IMR-90 (cell line): Measurements from ENCODE around the gene SLAMF7. TPM values are rescaled to one million over a fixed set of nuclear protein-coding genes. Genes with fewer than 3 reads are reported as not detected.

Experiments
- ATAC-seq: fragments of 200-7000 bp; cut with Tn5 transposase; 2 replicates; pipeline ENCODE4 v1.9.1; 2020; ENCODE audit warnings: low read depth, mild to moderate bottlenecking, moderate library complexity
- BruUV-seq: library from RNA; stranded (reverse); fragments of 400-500 nt; replicated peaks from 2 replicates; lab custom pipeline; 2021; lab: Mats Ljungman, UMichigan
- CTCF ChIA-PET: fragments of 300-600 bp; formaldehyde crosslinking; extraction: SDS; loops from one replicate; lab custom pipeline; 2021; ENCODE audit warnings: antibody characterized with exemption; lab: Yijun Ruan, JAX
- POLR2A ChIA-PET: fragments of 300-600 bp; sonication (Branson Sonifier 250); formaldehyde crosslinking; loops from one replicate; lab custom pipeline; 2022; ENCODE audit warnings: antibody characterized with exemption; ENCODE audit not compliant: unreplicated experiment; lab: Charles Lee
- DNase-seq: peaks from one replicate; pipeline ENCODE4 v3.0.0; 2013
- H2AFZ ChIP-seq: replicated peaks from 2 replicates; pipeline ENCODE3; 2013; ENCODE audit warnings: low read length, mild to moderate bottlenecking; ENCODE audit not compliant: poor library complexity
- H2AK5ac ChIP-seq: 2 replicates; pipeline ENCODE4 v1.6.1; 2013; ENCODE audit warnings: low read depth, low read length, inconsistent platforms
- H2AK9ac ChIP-seq: replicated peaks from 2 replicates; pipeline ENCODE3; 2013; ENCODE audit warnings: mild to moderate bottlenecking, low read depth, low read length, moderate library complexity; ENCODE audit not compliant: poor library complexity
- H2BK120ac ChIP-seq: 2 replicates; pipeline ENCODE4 v1.6.1; 2013; ENCODE audit warnings: low read depth, low read length, inconsistent platforms
- H2BK15ac ChIP-seq: 3 replicates; pipeline ENCODE4 v1.6.1; 2013; ENCODE audit warnings: low read depth, low read length, inconsistent platforms
- H2BK20ac ChIP-seq: 2 replicates; pipeline ENCODE4 v1.6.1; 2013; ENCODE audit warnings: low read depth, mild to moderate bottlenecking, inconsistent platforms, low read length, moderate library complexity
- H2BK5ac ChIP-seq: 2 replicates; pipeline ENCODE4 v1.6.1; 2013; ENCODE audit warnings: mild to moderate bottlenecking, low read depth, low read length, inconsistent platforms; ENCODE audit not compliant: poor library complexity, severe bottlenecking
- H3K14ac ChIP-seq: replicated peaks from 2 replicates; pipeline ENCODE4 v1.6.1; 2013; ENCODE audit warnings: low read depth, low read length, inconsistent platforms
- H3K18ac ChIP-seq: 2 replicates; pipeline ENCODE4 v1.6.1; 2013; ENCODE audit warnings: low read depth, low read length, control low read depth
- H3K23ac ChIP-seq: 2 replicates; pipeline ENCODE4 v1.6.1; 2013; ENCODE audit warnings: low read depth, low read length, inconsistent platforms
- H3K27ac ChIP-seq: 2 replicates; pipeline ENCODE4 v1.5.1; 2013; ENCODE audit warnings: mild to moderate bottlenecking, control low read depth, low read length; ENCODE audit not compliant: insufficient read depth
- H3K27me3 ChIP-seq: 2 replicates; pipeline ENCODE4 v1.6.1; 2013; ENCODE audit warnings: low read length; ENCODE audit not compliant: control insufficient read depth, insufficient read depth
- H3K36me3 ChIP-seq: 2 replicates; pipeline ENCODE4 v1.6.1; 2013; ENCODE audit warnings: low read length, mixed read lengths; ENCODE audit not compliant: control insufficient read depth, insufficient read depth
- H3K4ac ChIP-seq: 2 replicates; pipeline ENCODE4 v1.6.1; 2013; ENCODE audit warnings: low read depth, low read length, inconsistent platforms
- H3K4me1 ChIP-seq: 2 replicates; pipeline ENCODE4 v1.6.1; 2013; ENCODE audit warnings: low read length, mixed read lengths; ENCODE audit not compliant: control insufficient read depth, insufficient read depth
- H3K4me2 ChIP-seq: 2 replicates; pipeline ENCODE4 v1.6.1; 2013; ENCODE audit warnings: low read depth, mild to moderate bottlenecking, control low read depth, low read length, moderate library complexity
- H3K4me3 ChIP-seq: 2 replicates; pipeline ENCODE4 v1.5.1; 2013; ENCODE audit warnings: low read depth, mild to moderate bottlenecking, control low read depth, low read length, moderate library complexity; ENCODE audit not compliant: insufficient read depth
- H3K56ac ChIP-seq: 2 replicates; pipeline ENCODE4 v1.6.1; 2013; ENCODE audit warnings: low read length, inconsistent platforms; ENCODE audit not compliant: insufficient read depth; ENCODE audit errors: extremely low read depth
- H3K79me1 ChIP-seq, 2 experiments: 2 replicates each; pipeline ENCODE4 v1.6.1; 2013; ENCODE audit warnings: low read length in 2 of 2, inconsistent platforms in 1 of 2, low read depth in 1 of 2
- H3K9ac ChIP-seq: 2 replicates; pipeline ENCODE4 v1.6.1; 2013; ENCODE audit warnings: low read depth, low read length, control low read depth
- H3K9me1 ChIP-seq: 2 replicates; pipeline ENCODE4 v1.6.1; 2013; ENCODE audit warnings: low read length, inconsistent platforms; ENCODE audit not compliant: insufficient read depth
- H3K9me3 ChIP-seq: 2 replicates; pipeline ENCODE4 v1.6.1; 2013; ENCODE audit warnings: low read length; ENCODE audit not compliant: control insufficient read depth, insufficient read depth
- H4K20me1 ChIP-seq: 2 replicates; pipeline ENCODE4 v1.6.1; 2013; ENCODE audit warnings: low read length, inconsistent platforms; ENCODE audit not compliant: insufficient read depth
- H4K5ac ChIP-seq: 2 replicates; pipeline ENCODE4 v1.6.1; 2013; ENCODE audit warnings: mild to moderate bottlenecking, low read depth, low read length, control low read depth
- H4K8ac ChIP-seq, 2 experiments: 2 replicates each; pipeline ENCODE4 v1.6.1; 2013; ENCODE audit warnings: low read depth in 2 of 2, low read length in 2 of 2, control low read depth in 1 of 2, inconsistent platforms in 1 of 2
- H4K91ac ChIP-seq: 2 replicates; pipeline ENCODE4 v1.6.1; 2013; ENCODE audit warnings: low read depth, low read length, inconsistent platforms; ENCODE audit not compliant: insufficient read depth
- BHLHE40 ChIP-seq: fragments of 150-350 bp; IDR thresholded peaks from 2 replicates; pipeline ENCODE4 v1.6.1; 2016; ENCODE audit warnings: mild to moderate bottlenecking, low read depth, low read length
- CHD1 ChIP-seq: IDR thresholded peaks from 2 replicates; pipeline ENCODE4 v1.6.1; 2012; ENCODE audit warnings: low read depth, low read length, improper control_type of control experiment
- ELK1 ChIP-seq: fragments of 150-350 bp; IDR thresholded peaks from 2 replicates; pipeline ENCODE4 v1.6.1; 2016; ENCODE audit warnings: low read depth, mild to moderate bottlenecking, low read length, moderate library complexity, borderline replicate concordance
- FOS ChIP-seq: fragments of 150-350 bp; IDR thresholded peaks from 2 replicates; pipeline ENCODE4 v1.6.1; 2016; ENCODE audit warnings: low read depth, low read length
- MAFK ChIP-seq: IDR thresholded peaks from 2 replicates; pipeline ENCODE4 v1.6.1; 2012; ENCODE audit warnings: low read depth, low read length, improper control_type of control experiment
- MXI1 ChIP-seq: IDR thresholded peaks from 2 replicates; pipeline ENCODE4 v1.6.1; 2012; ENCODE audit warnings: low read depth, mild to moderate bottlenecking, low read length, moderate library complexity, borderline replicate concordance
- NFE2L2 ChIP-seq: fragments of 150-350 bp; IDR thresholded peaks from 2 replicates; pipeline ENCODE4 v1.6.1; 2016; ENCODE audit warnings: low read depth, mild to moderate bottlenecking, low read length
- RAD21 ChIP-seq: IDR thresholded peaks from 2 replicates; pipeline ENCODE4 v1.6.1; 2012; ENCODE audit warnings: low read length, improper control_type of control experiment
- RCOR1 ChIP-seq: IDR thresholded peaks from 2 replicates; pipeline ENCODE4 v1.6.1; 2012; ENCODE audit warnings: mild to moderate bottlenecking, low read length, improper control_type of control experiment; ENCODE audit not compliant: insufficient replicate concordance
- USF2 ChIP-seq: fragments of 150-350 bp; IDR thresholded peaks from 2 replicates; pipeline ENCODE4 v1.6.1; 2017; ENCODE audit warnings: mild to moderate bottlenecking, antibody characterized with exemption, low read length, low read depth
- WGBS, 2 experiments: methylation state at CpG; one replicate each; pipeline versions ENCODE4 v1.1.5 to v1.1.7; 2013; ENCODE audit warnings: missing lambda C conversion rate in 2 of 2; ENCODE audit not compliant: insufficient read length in 1 of 2; ENCODE audit errors: extremely low coverage in 2 of 2; 5-methylcytosine and 5-hydroxymethylcytosine counted together
- dilution Hi-C: fragments of 300-500 bp; cut with HindIII; formaldehyde crosslinking; loops from one replicate; pipeline ENCODE4 v1.14.3; 2018; ENCODE audit warnings: low sequenced_read_pairs; ENCODE audit not compliant: unreplicated experiment
- in situ Hi-C: fragments of 300-500 bp; cut with MboI; formaldehyde crosslinking; loops from 3 replicates; pipeline ENCODE4 v1.14.3; 2019; ENCODE audit warnings: low sequenced_read_pairs, inconsistent platforms, mixed read lengths
- intact Hi-C: fragments of 100-400 bp; cut with micrococcal nuclease; formaldehyde crosslinking; loops from 2 replicates; pipeline ENCODE4 v1.10.0; 2022
- polyA plus RNA-seq, 3 experiments: library from polyadenylated mRNA; depleted of rRNA; stranded (reverse); fragments of >200 nt; gene quantifications; 2 replicates each; pipeline ENCODE4 v1.2.3, GENCODE V29; 2012; ENCODE audit warnings: low replicate concordance in 1 of 3
- total RNA-seq: library from RNA; depleted of rRNA; stranded (reverse); fragments of >200 nt; gene quantifications from 2 replicates; pipeline ENCODE4 v1.2.3, GENCODE V29; 2012

Gene SLAMF7
- total and polyA plus RNA-seq, 2 of the 4 experiments (the other 2 are of a cell fraction): not detected

GRCh38 chr1:160755461-160755860 lies 16.4 kb downstream of the SLAMF7 start:
- dilution Hi-C loops: no loop called here
- CTCF ChIA-PET: interaction anchor here (0.7 kb wide), 1 partner anchor 279 kb away, joined by 5 read pairs; no protein-coding TSS in a partner anchor

More at GRCh38 chr1:160755461-160755860, 16.4 kb downstream of the SLAMF7 start:
- Histone ChIP-seq H3K4me1 (no peaks in the 10 kb centered on the region), H3K9me1 (no peaks in the 10 kb centered on the region), H2AFZ (no peak overlapping the region), H3K27ac (no peak overlapping the region), H3K4me2 (no peak overlapping the region), H3K27me3 (no peaks in the 10 kb centered on the region), H2AK9ac (no peak overlapping the region), H3K23ac (no peak overlapping the region), H3K4ac (no peak overlapping the region), H2AK5ac (no peak overlapping the region), H3K14ac (no peak overlapping the region), H4K8ac (no peak overlapping the region), H3K18ac (no peak overlapping the region), H4K91ac (no peak overlapping the region), H4K20me1 (no peaks in the 10 kb centered on the region), H3K4me3 (no peak overlapping the region), H3K79me1 (no peaks in the 10 kb centered on the region), H3K36me3 (no peaks in the 10 kb centered on the region), H4K5ac (no peak overlapping the region), H3K56ac (no peak overlapping the region), H3K9me3 (no peaks in the 10 kb centered on the region), H2BK120ac (no peak overlapping the region), H2BK15ac (no peak overlapping the region), H2BK5ac (no peak overlapping the region), H2BK20ac (no peak overlapping the region), H3K9ac (no peak overlapping the region)
- no peak for ATAC-seq
- POLR2A ChIA-PET: no interaction called here
- DNase-seq: no peak
- in situ Hi-C loops (no loop called here), intact Hi-C loops (no loop called here)
- no peak for TF ChIP-seq FOS
- TF ChIP-seq RCOR1: no peak
- no peak for TF ChIP-seq BHLHE40
- no peak for TF ChIP-seq ELK1
- no peak for TF ChIP-seq MXI1
- no peak for TF ChIP-seq MAFK
- TF ChIP-seq CHD1: no peak
- no peak for TF ChIP-seq USF2
- no peak for TF ChIP-seq RAD21
- TF ChIP-seq NFE2L2: no peak
- BruUV-seq: no TSS peak
- no CpG with 5 or more reads among the region's 2 CpGs for WGBS, 2 experiments
